ENCODE data around the gene TMEM89. TPM values are rescaled to one million over a fixed set of nuclear protein-coding genes. Genes with fewer than 3 reads are reported as not detected.
A peak's percentile ranks its signal among the peaks of the same experiment; 100 is the strongest.

TMEM89 gene
- polyA plus RNA-seq, 1 donor: 0.09 TPM

- Histone ChIP-seq H3K27me3 (ENCODE audit: control insufficient read depth, insufficient read depth, low read length) (peaks cover 27% of the 10 kb centered on the region), H3K36me3 (ENCODE audit: control insufficient read depth, insufficient read depth, low read length) (no peaks in the 10 kb centered on the region), H3K9me3 (ENCODE audit: control insufficient read depth, low read depth, low read length) (peaks cover 13% of the 10 kb centered on the region), H3K4me1 (ENCODE audit: control insufficient read depth, insufficient read depth, low read length) (peaks cover 7% of the 10 kb centered on the region), H3K27ac (ENCODE audit: low read length) (peak overlapping the region; percentile 33), H3K4me3 (ENCODE audit: low read length) (peak overlapping the region; percentile 50)
- WGBS (ENCODE audit: insufficient coverage, low lambda C conversion rate): no CpG with 5 or more reads among the region's 94 CpGs
- DNase-seq: peak; percentile 76 to 88
These were observed 34.7 kb upstream of the TMEM89 start for GRCh38 chr3:48656061-48656840.

- Histone ChIP-seq H3K4me1 (ENCODE audit: control insufficient read depth, insufficient read depth, low read length) (peaks cover 7% of the 10 kb centered on the region), H3K4me3 (ENCODE audit: low read length) (peak overlapping the region; percentile 13)
- no CpG with 5 or more reads among the region's 30 CpGs for WGBS (ENCODE audit: insufficient coverage, low lambda C conversion rate)
These were observed 34.0 kb upstream of the TMEM89 start for GRCh38 chr3:48655606-48656005.

GRCh38 chr3:48655063-48655462 lies 33.5 kb upstream of the TMEM89 start:
- WGBS (ENCODE audit: insufficient coverage, low lambda C conversion rate): no CpG with 5 or more reads among the region's 12 CpGs
- Histone ChIP-seq H3K27me3 (ENCODE audit: control insufficient read depth, insufficient read depth, low read length) (peaks cover 16% of the 10 kb centered on the region), H3K36me3 (ENCODE audit: control insufficient read depth, insufficient read depth, low read length) (no peaks in the 10 kb centered on the region), H3K4me3 (ENCODE audit: low read length) (no peak overlapping the region), H3K27ac (ENCODE audit: low read length) (no peak overlapping the region), H3K4me1 (ENCODE audit: control insufficient read depth, insufficient read depth, low read length) (peaks cover 7% of the 10 kb centered on the region), H3K9me3 (ENCODE audit: control insufficient read depth, low read depth, low read length) (peaks cover 8% of the 10 kb centered on the region)
- no peak for DNase-seq

More at GRCh38 chr3:48655606-48656005, 34.0 kb upstream of the TMEM89 start:
- Histone ChIP-seq H3K9me3 (ENCODE audit: control insufficient read depth, low read depth, low read length) (peaks cover 9% of the 10 kb centered on the region), H3K27ac (ENCODE audit: low read length) (no peak overlapping the region), H3K36me3 (ENCODE audit: control insufficient read depth, insufficient read depth, low read length) (no peaks in the 10 kb centered on the region), H3K27me3 (ENCODE audit: control insufficient read depth, insufficient read depth, low read length) (peaks cover 21% of the 10 kb centered on the region)
- DNase-seq: peak in 1 of 2 donors; percentile 14

GRCh38 chr3:48652923-48653715 lies 31.6 kb upstream of the TMEM89 start:
- no peak for DNase-seq
- no peaks in the 10 kb centered on the region for H3K36me3 ChIP-seq (ENCODE audit: control insufficient read depth, insufficient read depth, low read length)
- H3K4me1 ChIP-seq (ENCODE audit: control insufficient read depth, insufficient read depth, low read length): peaks cover 7% of the 10 kb centered on the region
- H3K27me3 ChIP-seq (ENCODE audit: control insufficient read depth, insufficient read depth, low read length): peaks cover 15% of the 10 kb centered on the region
- no peak overlapping the region for H3K27ac ChIP-seq (ENCODE audit: low read length)
- H3K4me3 ChIP-seq (ENCODE audit: low read length): no peak overlapping the region
- H3K9me3 ChIP-seq (ENCODE audit: control insufficient read depth, low read depth, low read length): peaks cover 8% of the 10 kb centered on the region
- no CpG with 5 or more reads among the region's 15 CpGs for WGBS (ENCODE audit: insufficient coverage, low lambda C conversion rate)

- H3K27me3 ChIP-seq (ENCODE audit: control insufficient read depth, insufficient read depth, low read length): peaks cover 2% of the 10 kb centered on the region
- H3K4me3 ChIP-seq (ENCODE audit: low read length): no peak overlapping the region
- H3K27ac ChIP-seq (ENCODE audit: low read length): no peak overlapping the region
- no peak for DNase-seq
- H3K36me3 ChIP-seq (ENCODE audit: control insufficient read depth, insufficient read depth, low read length): no peaks in the 10 kb centered on the region
- no CpG with 5 or more reads among the region's 11 CpGs for WGBS (ENCODE audit: insufficient coverage, low lambda C conversion rate)
- H3K9me3 ChIP-seq (ENCODE audit: control insufficient read depth, low read depth, low read length): peaks cover 3% of the 10 kb centered on the region
- peaks cover 4% of the 10 kb centered on the region for H3K4me1 ChIP-seq (ENCODE audit: control insufficient read depth, insufficient read depth, low read length)
These were observed 30.2 kb upstream of the TMEM89 start for GRCh38 chr3:48651771-48652170.

GRCh38 chr3:48650723-48651122 lies 29.2 kb upstream of the TMEM89 start:
- no peaks in the 10 kb centered on the region for H3K9me3 ChIP-seq (ENCODE audit: control insufficient read depth, low read depth, low read length)
- H3K36me3 ChIP-seq (ENCODE audit: control insufficient read depth, insufficient read depth, low read length): no peaks in the 10 kb centered on the region
- H3K27me3 ChIP-seq (ENCODE audit: control insufficient read depth, insufficient read depth, low read length): no peaks in the 10 kb centered on the region
- DNase-seq: no peak
- WGBS (ENCODE audit: insufficient coverage, low lambda C conversion rate): no CpG with 5 or more reads among the region's 12 CpGs
- no peak overlapping the region for H3K4me3 ChIP-seq (ENCODE audit: low read length)
- no peak overlapping the region for H3K27ac ChIP-seq (ENCODE audit: low read length)
- H3K4me1 ChIP-seq (ENCODE audit: control insufficient read depth, insufficient read depth, low read length): peaks cover 2% of the 10 kb centered on the region

- WGBS (ENCODE audit: insufficient coverage, low lambda C conversion rate): no CpG with 5 or more reads among the region's 15 CpGs
- no peak for DNase-seq
These were observed 26.8 kb upstream of the TMEM89 start for GRCh38 chr3:48648188-48648850.

GRCh38 chr3:48647714-48648113 lies 26.1 kb upstream of the TMEM89 start:
- H3K27ac ChIP-seq (ENCODE audit: low read length): no peak overlapping the region
- no peak overlapping the region for H3K4me3 ChIP-seq (ENCODE audit: low read length)
- H3K27me3 ChIP-seq (ENCODE audit: control insufficient read depth, insufficient read depth, low read length): no peaks in the 10 kb centered on the region
- no peaks in the 10 kb centered on the region for H3K9me3 ChIP-seq (ENCODE audit: control insufficient read depth, low read depth, low read length)
- no peaks in the 10 kb centered on the region for H3K36me3 ChIP-seq (ENCODE audit: control insufficient read depth, insufficient read depth, low read length)
- H3K4me1 ChIP-seq (ENCODE audit: control insufficient read depth, insufficient read depth, low read length): no peaks in the 10 kb centered on the region
- no peak for DNase-seq
- no CpG with 5 or more reads among the region's 9 CpGs for WGBS (ENCODE audit: insufficient coverage, low lambda C conversion rate)

More at GRCh38 chr3:48648188-48648850, 26.8 kb upstream of the TMEM89 start:
- H3K4me1 ChIP-seq (ENCODE audit: control insufficient read depth, insufficient read depth, low read length): no peaks in the 10 kb centered on the region
- no peaks in the 10 kb centered on the region for H3K27me3 ChIP-seq (ENCODE audit: control insufficient read depth, insufficient read depth, low read length)
- H3K9me3 ChIP-seq (ENCODE audit: control insufficient read depth, low read depth, low read length): no peaks in the 10 kb centered on the region
- H3K4me3 ChIP-seq (ENCODE audit: low read length): no peak overlapping the region
- no peaks in the 10 kb centered on the region for H3K36me3 ChIP-seq (ENCODE audit: control insufficient read depth, insufficient read depth, low read length)
- no peak overlapping the region for H3K27ac ChIP-seq (ENCODE audit: low read length)

- no peak overlapping the region for H3K4me3 ChIP-seq (ENCODE audit: low read length)
- no peak overlapping the region for H3K27ac ChIP-seq (ENCODE audit: low read length)
- no peak for DNase-seq
- WGBS (ENCODE audit: insufficient coverage, low lambda C conversion rate): no CpG with 5 or more reads among the region's 22 CpGs
- H3K9me3 ChIP-seq (ENCODE audit: control insufficient read depth, low read depth, low read length): no peaks in the 10 kb centered on the region
- H3K27me3 ChIP-seq (ENCODE audit: control insufficient read depth, insufficient read depth, low read length): no peaks in the 10 kb centered on the region
- H3K4me1 ChIP-seq (ENCODE audit: control insufficient read depth, insufficient read depth, low read length): no peaks in the 10 kb centered on the region
- H3K36me3 ChIP-seq (ENCODE audit: control insufficient read depth, insufficient read depth, low read length): no peaks in the 10 kb centered on the region
These were observed 23.6 kb upstream of the TMEM89 start for GRCh38 chr3:48644898-48645760.

Data from large intestine (tissue), 3 donors.